HEK293 (cell line): ENCODE measurements around the gene HMGXB4.

ENCODE experiments used
- CTCF ChIA-PET: fragments of 350-600 bp; formaldehyde crosslinking; extraction: SDS; loops from one replicate; lab custom pipeline; 2021; ENCODE audit warnings: antibody characterized with exemption; lab: Yijun Ruan, JAX
- POLR2A ChIA-PET: fragments of 300-600 bp; formaldehyde crosslinking; extraction: SDS; loops from one replicate; lab custom pipeline; 2020; ENCODE audit warnings: antibody characterized with exemption, inconsistent platforms; lab: Yijun Ruan, JAX
- H3K27ac ChIP-seq: fragments of 200-500 bp; sonication (Bioruptor generic); 2 replicates; pipeline ENCODE4 v1.5.1; 2014; ENCODE audit warnings: low read depth, low read length, control low read depth, inconsistent platforms; ENCODE audit errors: extremely low read depth
- H3K36me3 ChIP-seq, 2 experiments: fragments of 200-500 bp in 1 of 2; sonication (Bioruptor generic) in 1 of 2; 1 replicate in 1 of 2; 2 replicates in 1 of 2; pipeline ENCODE4 v1.5.1; 2014 to 2017; ENCODE audit warnings: inconsistent platforms in 2 of 2, low read length in 2 of 2; ENCODE audit not compliant: control insufficient read depth in 2 of 2, insufficient read depth in 1 of 2
- H3K4me1 ChIP-seq: fragments of 200-500 bp; sonication (Bioruptor generic); 2 replicates; pipeline ENCODE4 v1.5.1; 2014; ENCODE audit warnings: mild to moderate bottlenecking, low read length, inconsistent platforms; ENCODE audit not compliant: control insufficient read depth, insufficient read depth
- H3K4me3 ChIP-seq: 2 replicates; pipeline ENCODE4 v1.5.1; 2011; ENCODE audit warnings: low read depth, mild to moderate bottlenecking, control low read depth, low read length, moderate library complexity
- H3K9me3 ChIP-seq: fragments of 200-500 bp; sonication (Bioruptor generic); 2 replicates; pipeline ENCODE4 v1.5.1; 2014; ENCODE audit warnings: low read depth, low read length, inconsistent platforms; ENCODE audit not compliant: control insufficient read depth, insufficient read depth
- EGR2 ChIP-seq: fragments of 450-650 bp; formaldehyde crosslinking; IDR thresholded peaks from 2 replicates; pipeline ENCODE4 v1.5.1; 2016; ENCODE audit warnings: low read depth, missing biosample characterization, missing genetic modification characterization
- GLI4 ChIP-seq: fragments of 450-650 bp; formaldehyde crosslinking; IDR thresholded peaks from 2 replicates; pipeline ENCODE4 v1.5.1; 2016; ENCODE audit warnings: missing biosample characterization, missing genetic modification characterization
- HIC1 ChIP-seq: fragments of 450-650 bp; formaldehyde crosslinking; IDR thresholded peaks from 2 replicates; pipeline ENCODE4 v1.5.1; 2016; ENCODE audit warnings: missing biosample characterization, missing genetic modification characterization
- MEIS1 ChIP-seq: sonication (generic); formaldehyde crosslinking; IDR thresholded peaks from 2 replicates; pipeline ENCODE4 v1.8.1; 2022; ENCODE audit warnings: missing genetic modification reagents, mild to moderate bottlenecking, borderline replicate concordance
- OSR2 ChIP-seq: fragments of 450-650 bp; formaldehyde crosslinking; IDR thresholded peaks from 2 replicates; pipeline ENCODE4 v1.5.1; 2016; ENCODE audit warnings: missing biosample characterization, missing genetic modification characterization
- OVOL3 ChIP-seq: fragments of 450-650 bp; formaldehyde crosslinking; IDR thresholded peaks from 2 replicates; pipeline ENCODE4 v1.5.1; 2016; ENCODE audit warnings: missing biosample characterization, missing genetic modification characterization
- SETDB1 ChIP-seq: IDR thresholded peaks from one replicate; pipeline ENCODE4 v1.6.1; 2017; ENCODE audit warnings: mild to moderate bottlenecking, low read length, moderate library complexity, mixed read lengths; ENCODE audit not compliant: insufficient read length
- SP2 ChIP-seq: fragments of 450-650 bp; formaldehyde crosslinking; IDR thresholded peaks from 2 replicates; pipeline ENCODE4 v1.5.1; 2016; ENCODE audit warnings: missing biosample characterization, missing genetic modification characterization
- ZBTB8A ChIP-seq: fragments of 450-650 bp; formaldehyde crosslinking; IDR thresholded peaks from 2 replicates; pipeline ENCODE4 v1.5.1; 2016; ENCODE audit warnings: missing biosample characterization, missing genetic modification characterization
- ZNF121 ChIP-seq: fragments of 450-650 bp; formaldehyde crosslinking; IDR thresholded peaks from 2 replicates; pipeline ENCODE4 v1.5.1; 2016; ENCODE audit warnings: missing biosample characterization, missing genetic modification characterization
- ZNF155 ChIP-seq: fragments of 450-650 bp; formaldehyde crosslinking; IDR thresholded peaks from 2 replicates; pipeline ENCODE4 v1.5.1; 2016; ENCODE audit warnings: missing biosample characterization, missing genetic modification characterization
- ZNF274 ChIP-seq, 2 experiments: fragments of 200-500 bp in 1 of 2; fragments of 450-650 bp in 1 of 2; sonication (Bioruptor generic) in 1 of 2; formaldehyde crosslinking in 1 of 2; IDR thresholded peaks; 2 replicates each; pipeline versions ENCODE4 v1.5.1 to v1.6.1; 2014 to 2016; ENCODE audit warnings: borderline replicate concordance in 1 of 2, inconsistent platforms in 1 of 2, low read length in 1 of 2, missing biosample characterization in 1 of 2, missing genetic modification characterization in 1 of 2
- ZNF280C ChIP-seq: fragments of 450-650 bp; formaldehyde crosslinking; IDR thresholded peaks from 2 replicates; pipeline ENCODE4 v1.5.1; 2016; ENCODE audit warnings: missing biosample characterization, missing genetic modification characterization
- ZNF416 ChIP-seq: fragments of 450-650 bp; formaldehyde crosslinking; IDR thresholded peaks from 2 replicates; pipeline ENCODE4 v1.5.1; 2016; ENCODE audit warnings: missing biosample characterization, missing genetic modification characterization
- ZNF433 ChIP-seq: fragments of 450-650 bp; formaldehyde crosslinking; IDR thresholded peaks from 2 replicates; pipeline ENCODE4 v1.5.1; 2016; ENCODE audit warnings: missing biosample characterization, missing genetic modification characterization, low read depth
- ZNF48 ChIP-seq: fragments of 450-650 bp; formaldehyde crosslinking; IDR thresholded peaks from 2 replicates; pipeline ENCODE4 v1.5.1; 2016; ENCODE audit warnings: missing biosample characterization, missing genetic modification characterization
- ZNF624 ChIP-seq: fragments of 450-650 bp; formaldehyde crosslinking; IDR thresholded peaks from 2 replicates; pipeline ENCODE4 v1.5.1; 2017; ENCODE audit warnings: missing biosample characterization, missing genetic modification characterization
- ZNF629 ChIP-seq: fragments of 450-650 bp; formaldehyde crosslinking; IDR thresholded peaks from 2 replicates; pipeline ENCODE4 v1.5.1; 2017; ENCODE audit warnings: missing biosample characterization, missing genetic modification characterization

The HMGXB4 gene

GRCh38 chr22:35313311-35314121 lies 56.2 kb downstream of the HMGXB4 start:
- no peak overlapping the region for H3K27ac ChIP-seq
- no peak overlapping the region for H3K4me3 ChIP-seq
- H3K9me3 ChIP-seq: no peaks in the 10 kb centered on the region
- TF ChIP-seq ZNF629 (peak; percentile 38; the same call in 1 of the 2 replicates), ZNF433 (no peak)
- H3K36me3 ChIP-seq: peaks cover 0 to 12% of the 10 kb centered on the region in 2 experiments; a peak in 1 of 3 replicates
- H3K4me1 ChIP-seq: 0 out of 2 replicates have a peak, but pooled peaks cover 4% of the 10 kb centered on the region
- POLR2A ChIA-PET: interaction anchor here (1.5 kb wide), 1 partner anchor 14 kb away, joined by 8 read pairs; the partner anchor contains the start of gene TOM1
- CTCF ChIA-PET: interaction anchor here (0.6 kb wide), 1 partner anchor 891 kb away, joined by 3 read pairs; no protein-coding TSS in a partner anchor

DNA sequence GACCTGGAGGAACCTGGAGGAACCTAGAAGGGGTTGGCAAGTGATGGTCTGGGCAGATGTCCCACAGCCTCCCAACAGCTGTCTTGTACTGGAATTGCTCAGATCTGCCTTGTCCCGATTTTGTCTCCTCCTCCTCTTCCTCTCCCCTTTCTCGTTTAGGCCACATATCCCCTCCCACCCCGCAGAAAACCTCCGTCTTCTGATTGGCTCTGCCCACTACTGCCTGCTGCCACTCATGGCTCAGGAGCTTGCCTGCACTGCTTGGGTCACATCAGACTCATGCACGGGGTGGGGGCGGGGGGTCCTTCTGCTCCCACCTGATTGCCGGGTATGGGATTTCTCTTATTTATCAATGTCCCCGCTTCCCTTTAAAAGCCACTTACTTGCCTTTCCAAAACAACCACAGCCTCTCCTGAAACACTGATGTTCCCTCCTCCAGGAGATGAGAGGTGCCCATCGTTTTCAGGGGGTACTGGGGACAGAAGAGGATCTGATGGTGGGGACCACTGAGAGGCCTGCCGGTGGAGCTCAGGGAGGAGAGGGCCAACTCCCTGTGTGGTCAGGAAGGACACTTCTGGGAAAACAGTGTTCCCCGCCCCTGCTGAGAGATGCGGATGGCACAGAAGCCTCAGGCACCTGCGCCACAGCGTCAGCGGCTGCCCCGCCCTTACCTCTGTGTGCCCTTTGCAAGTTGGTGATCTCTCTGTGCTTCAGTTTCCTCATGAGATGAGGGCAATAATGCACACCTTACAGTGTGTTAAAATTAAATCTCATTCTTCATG lies 57.1 kb downstream of the HMGXB4 start:
- CTCF ChIA-PET: interaction anchor here (0.6 kb wide), 1 partner anchor 890 kb away, joined by 3 read pairs; no protein-coding TSS in a partner anchor
- Histone ChIP-seq H3K9me3 (no peaks in the 10 kb centered on the region), H3K4me1 (0 out of 2 replicates have a peak, but pooled peaks cover 4% of the 10 kb centered on the region), H3K4me3 (no peak overlapping the region), H3K27ac (no peak overlapping the region), H3K36me3 (peaks cover 0 to 20% of the 10 kb centered on the region in 2 experiments; a peak in 1 of 3 replicates)
- POLR2A ChIA-PET: interaction anchor here (0.6 kb wide), 1 partner anchor 51 kb away, joined by 5 read pairs; no protein-coding TSS in a partner anchor
- TF ChIP-seq OSR2 (tag by site-specific recombination) (no peak), ZNF121 (no peak), SP2 (tag by site-specific recombination) (peak; percentile 35), ZNF155 (tag by site-specific recombination) (no peak)
- TF ChIP-seq, all 188 proteins: peak for 1

DNA sequence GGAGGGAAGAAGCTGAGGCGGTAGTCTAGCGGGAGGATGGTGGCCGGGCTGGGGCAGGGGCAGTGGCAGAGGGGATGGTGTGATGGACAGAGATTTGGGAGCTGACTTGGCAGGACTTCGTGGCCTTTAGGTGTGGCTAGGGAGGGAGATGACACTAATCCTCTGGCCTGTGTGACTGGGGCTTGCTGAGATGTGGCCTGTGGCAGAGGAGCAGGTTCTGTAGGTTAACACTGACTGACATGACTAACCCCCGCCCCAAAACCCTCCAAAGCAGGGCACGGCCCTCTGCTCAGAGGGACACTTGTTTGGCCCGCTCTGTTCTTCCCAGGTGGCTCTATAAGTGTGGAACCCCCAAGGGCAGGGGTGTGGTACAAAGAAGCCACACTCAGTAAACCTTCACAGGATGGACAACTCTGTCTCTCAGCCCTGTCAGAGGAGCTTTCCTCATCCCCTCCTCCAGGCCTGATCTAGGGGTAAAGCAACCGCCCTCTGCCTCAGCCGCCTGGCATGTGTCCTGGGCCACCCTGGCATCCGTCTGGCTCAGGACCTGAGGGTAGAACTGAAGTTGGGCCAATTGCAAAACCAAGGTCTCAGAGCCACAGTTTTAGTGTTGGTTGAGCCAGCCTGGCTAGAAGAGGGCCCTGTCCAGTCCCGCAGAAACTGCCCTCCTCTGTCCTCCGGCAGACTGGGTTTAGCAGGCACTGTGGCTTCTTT lies 58.0 kb downstream of the HMGXB4 start:
- TF ChIP-seq GLI4 (tag by site-specific recombination) (no peak), EGR2 (tag by site-specific recombination) (no peak), ZBTB8A (no peak), SETDB1 (no peak)
- Histone ChIP-seq H3K9me3 (no peaks in the 10 kb centered on the region), H3K27ac (no peak overlapping the region), H3K36me3 (peaks cover 0 to 30% of the 10 kb centered on the region in 2 experiments; a peak in 1 of 3 replicates), H3K4me1 (0 out of 2 replicates have a peak, but pooled peaks cover 4% of the 10 kb centered on the region), H3K4me3 (no peak overlapping the region)
- CTCF ChIA-PET: no interaction called here
- POLR2A ChIA-PET: no interaction called here

GRCh38 chr22:35315855-35316745 lies 58.8 kb downstream of the HMGXB4 start:
- CTCF ChIA-PET: no interaction called here
- H3K9me3 ChIP-seq: no peaks in the 10 kb centered on the region
- no peak overlapping the region for H3K4me3 ChIP-seq
- POLR2A ChIA-PET: no interaction called here
- H3K36me3 ChIP-seq: peaks cover 0 to 33% of the 10 kb centered on the region in 2 experiments; a peak in 1 of 3 replicates
- H3K27ac ChIP-seq: no peak overlapping the region
- 0 out of 2 replicates have a peak, but pooled peaks cover 4% of the 10 kb centered on the region for H3K4me1 ChIP-seq
- TF ChIP-seq ZNF624 (tag by site-specific recombination) (no peak), ZNF274 (IDR thresholded peaks at IDR 0.05; ENCODE audit: low read length) (no peak), ZNF274 (tag by site-specific recombination; IDR thresholded peaks at IDR 0.05; ENCODE audit: borderline replicate concordance) (no peak), ZNF416 (tag by site-specific recombination) (no peak), ZNF280C (tag by site-specific recombination) (no peak), HIC1 (no peak), MEIS1 (CRISPR knock-in tag) (no peak), OVOL3 (tag by site-specific recombination) (no peak), ZNF48 (tag by site-specific recombination) (no peak)
